Activated naive CD4-positive, alpha-beta T cell treated with anti-CD3 and anti-CD28 coated beads, Interleukin-2, amount 10 ng/mL, durations not matched to agents 7 days and 5 days (primary cell): ENCODE results near the gene MZT2B.
"Not testable (repeated sequence)": the region's sequence is repeated elsewhere in the genome, so short reads cannot be mapped to it uniquely, and the experiment has no call there.

Source experiments
- CTCF ChIA-PET: fragments of 350-600 bp; sonication (Branson Sonifier 250); formaldehyde crosslinking; loops from one replicate; lab custom pipeline; 2021; ENCODE audit warnings: antibody characterized with exemption; lab: Charles Lee
- DNase-seq: peaks from one replicate; pipeline ENCODE4 v3.0.0-alpha.2; 2020
- H3K27ac Mint-ChIP-seq: one replicate; pipeline ENCODE4 v1.8.0; 2021; ENCODE audit warnings: mild to moderate bottlenecking, moderate library complexity, mixed read lengths
- H3K27me3 Mint-ChIP-seq: one replicate; pipeline ENCODE4 v1.8.0; 2021; ENCODE audit warnings: mild to moderate bottlenecking, mixed read lengths
- H3K36me3 Mint-ChIP-seq: one replicate; pipeline ENCODE4 v1.8.0; 2021; ENCODE audit warnings: mixed read lengths
- H3K4me1 Mint-ChIP-seq: one replicate; pipeline ENCODE4 v1.8.0; 2021; ENCODE audit warnings: mixed read lengths
- H3K4me3 Mint-ChIP-seq: one replicate; pipeline ENCODE4 v1.8.0; 2021; ENCODE audit warnings: mild to moderate bottlenecking, moderate library complexity, mixed read lengths
- H3K9me3 Mint-ChIP-seq: one replicate; pipeline ENCODE4 v1.8.0; 2021; ENCODE audit warnings: mixed read lengths

MZT2B gene

DNA sequence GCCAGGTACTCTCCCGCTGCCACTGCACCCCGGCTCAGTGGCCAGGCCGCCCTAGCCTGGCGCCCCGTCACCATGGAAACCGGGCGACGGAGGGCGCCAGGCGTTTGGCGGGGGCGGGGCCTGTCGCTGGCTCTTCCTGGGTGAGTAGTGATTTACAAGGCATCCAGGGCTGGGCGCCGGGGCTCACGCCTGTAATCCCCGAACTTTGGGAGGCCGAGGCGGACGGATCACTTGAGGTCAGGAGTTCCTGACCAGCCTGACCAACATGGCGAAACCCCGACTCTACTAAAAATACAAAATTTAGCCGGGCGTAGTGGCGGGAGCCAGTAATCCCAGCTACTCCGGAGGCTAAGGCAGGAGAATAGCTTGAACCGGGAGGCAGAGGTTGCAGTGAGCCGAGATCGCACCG is 37.1 kb upstream of the MZT2B start, which contains the start of gene CCDC74B:
Gene CCDC74B (minus strand): TSS at position 107 of the 409 bp plus-strand sequence. CDS start 116 bp downstream, outside the sequence.
- H3K27ac Mint-ChIP-seq, CTCF ChIA-PET, H3K36me3 Mint-ChIP-seq, H3K9me3 Mint-ChIP-seq: not testable (repeated sequence)
- peak; percentile 74 for DNase-seq
- H3K4me1 Mint-ChIP-seq = peaks cover 20% of the 10 kb centered on the region
- H3K27me3 Mint-ChIP-seq = peaks cover 47% of the 10 kb centered on the region
- H3K4me3 Mint-ChIP-seq = peak within 1 kb of the TSS; percentile 68

DNA sequence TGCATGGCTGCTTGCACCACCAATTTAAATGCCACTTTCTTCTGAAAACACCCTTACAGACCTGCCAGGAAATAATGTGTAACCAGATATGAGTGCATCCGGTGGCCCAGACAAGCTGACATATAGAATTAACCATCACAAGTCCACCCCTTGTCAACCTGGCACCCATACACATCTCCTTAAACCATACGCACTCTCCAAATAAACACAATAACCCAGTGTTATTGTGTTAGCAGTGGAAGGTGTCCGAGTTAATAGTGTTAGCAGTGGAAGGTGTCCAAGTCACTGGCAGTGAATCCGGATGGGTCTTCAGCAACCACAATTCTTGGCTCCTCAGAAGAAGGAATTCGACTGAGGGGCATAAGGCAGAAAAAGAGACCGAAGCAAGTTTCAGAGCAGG is 33.5 kb upstream of the MZT2B start:
- H3K4me3 Mint-ChIP-seq, CTCF ChIA-PET, H3K9me3 Mint-ChIP-seq, H3K27ac Mint-ChIP-seq, DNase-seq, H3K36me3 Mint-ChIP-seq: not testable (repeated sequence)
- Mint-ChIP-seq H3K4me1 (peaks cover 13% of the 10 kb centered on the region), H3K27me3 (peaks cover 36% of the 10 kb centered on the region)

DNA sequence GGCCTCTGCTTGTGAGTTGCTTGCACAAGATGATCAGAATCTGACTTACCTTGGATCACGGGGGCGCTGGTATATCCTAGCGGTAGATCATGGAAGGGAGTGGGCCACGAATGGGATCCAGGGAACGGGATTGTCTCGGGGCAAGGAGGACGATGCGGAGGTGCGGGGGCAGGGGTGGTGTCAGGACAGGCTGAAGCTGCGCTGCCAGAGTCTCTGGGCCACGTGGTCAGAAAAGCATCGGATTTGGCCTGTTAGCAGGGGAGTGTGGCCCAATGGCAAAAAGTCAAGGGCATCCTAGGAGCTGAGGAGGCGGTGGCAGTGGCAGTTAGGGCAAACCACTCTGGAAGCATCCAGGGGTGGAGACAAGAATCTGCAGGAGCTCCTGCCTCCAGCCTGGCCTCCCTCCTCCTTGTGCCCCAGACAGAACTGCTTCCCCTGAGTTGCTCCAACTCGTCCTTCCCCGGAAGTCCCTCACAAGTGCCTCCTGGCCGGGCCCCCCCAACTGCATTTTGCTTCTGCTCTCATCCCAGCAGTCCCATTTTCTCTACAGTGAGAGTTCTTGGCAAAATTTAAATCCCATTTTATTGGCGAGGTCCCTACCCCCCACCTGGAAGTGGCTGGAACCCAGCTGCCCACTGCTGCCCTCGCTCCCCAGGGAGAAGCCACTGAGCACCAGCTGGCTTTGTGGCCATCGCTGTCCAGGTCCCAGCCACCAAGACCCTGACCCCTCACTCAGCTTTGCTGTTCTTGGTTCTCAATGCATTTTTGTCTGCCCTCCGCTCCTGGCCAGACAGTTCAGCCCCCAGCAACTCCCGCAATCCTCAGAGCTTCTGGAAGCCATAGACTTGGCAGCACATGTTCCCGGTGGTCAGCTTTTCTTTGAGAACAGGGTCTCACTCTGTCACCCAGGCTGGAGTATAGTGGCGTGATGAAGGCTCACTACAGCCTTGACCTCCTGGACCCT is 31.6 kb upstream of the MZT2B start:
- Mint-ChIP-seq H3K27me3 (peaks cover 17% of the 10 kb centered on the region), H3K27ac (peak overlapping the region; percentile 54), H3K4me1 (peaks cover 4% of the 10 kb centered on the region), H3K36me3 (peaks cover 10% of the 10 kb centered on the region), H3K4me3 (no peak overlapping the region), H3K9me3 (no peaks in the 10 kb centered on the region)
- CTCF ChIA-PET = no interaction called here
- no peak for DNase-seq

DNA sequence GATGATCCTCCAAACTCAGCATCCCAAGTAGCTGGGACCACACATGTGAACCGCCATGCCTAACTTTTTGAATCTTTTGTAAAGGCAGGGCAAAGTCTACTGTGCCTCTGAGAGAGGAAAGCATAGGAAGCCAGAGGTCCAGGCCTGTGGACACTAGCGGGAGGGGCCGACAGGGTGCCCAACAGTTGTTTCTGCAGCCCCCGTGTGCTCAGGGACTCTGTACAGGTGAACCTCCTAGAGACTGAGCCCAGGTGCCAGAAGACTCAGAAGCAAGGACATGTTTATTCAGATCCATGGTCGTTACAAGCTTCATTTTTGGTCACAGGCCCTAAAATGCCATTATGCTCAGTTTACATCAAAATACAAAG is 30.9 kb upstream of the MZT2B start:
- H3K36me3 Mint-ChIP-seq, H3K4me3 Mint-ChIP-seq, H3K4me1 Mint-ChIP-seq, H3K9me3 Mint-ChIP-seq, H3K27ac Mint-ChIP-seq, DNase-seq, CTCF ChIA-PET: not testable (repeated sequence)
- H3K27me3 Mint-ChIP-seq = peaks cover 16% of the 10 kb centered on the region

DNA sequence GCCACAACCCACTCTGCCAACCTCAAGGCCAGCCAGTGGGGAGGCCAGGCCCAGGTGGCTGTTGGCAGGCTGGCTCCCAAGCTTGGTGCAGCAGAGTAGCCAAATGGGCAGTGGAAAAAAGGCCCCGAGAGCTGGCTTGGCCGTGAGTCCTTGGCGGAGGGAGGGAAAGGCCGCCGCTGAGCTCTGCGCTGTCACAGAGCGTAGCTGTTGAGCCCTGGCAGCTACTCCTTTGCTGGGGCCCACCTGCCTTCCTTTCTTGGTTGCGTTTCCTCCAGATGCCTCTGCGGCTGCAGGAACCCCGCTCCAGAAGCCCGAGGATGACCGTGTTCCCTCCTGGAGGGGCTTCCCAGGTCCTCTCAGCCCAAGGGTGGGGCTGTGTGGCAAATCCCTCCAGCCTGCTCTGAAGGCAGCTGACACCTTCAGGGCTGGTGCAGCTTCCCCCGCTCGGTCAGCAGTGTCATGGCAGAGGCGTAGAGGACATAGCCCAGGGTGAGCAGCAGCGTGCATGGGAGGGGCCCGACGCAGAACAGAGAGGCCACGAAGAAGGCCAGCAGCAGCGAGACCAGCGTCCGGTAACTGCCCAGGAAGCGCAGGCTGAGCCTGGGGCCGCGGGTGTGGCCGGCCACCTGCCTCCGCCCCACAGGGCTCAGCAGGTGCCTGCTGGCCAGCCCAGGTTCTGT is 29.8 kb upstream of the MZT2B start:
- H3K4me3 Mint-ChIP-seq, H3K27me3 Mint-ChIP-seq, CTCF ChIA-PET, H3K27ac Mint-ChIP-seq, H3K4me1 Mint-ChIP-seq, DNase-seq, H3K9me3 Mint-ChIP-seq: not testable (repeated sequence)
- peaks cover 14% of the 10 kb centered on the region for H3K36me3 Mint-ChIP-seq

DNA sequence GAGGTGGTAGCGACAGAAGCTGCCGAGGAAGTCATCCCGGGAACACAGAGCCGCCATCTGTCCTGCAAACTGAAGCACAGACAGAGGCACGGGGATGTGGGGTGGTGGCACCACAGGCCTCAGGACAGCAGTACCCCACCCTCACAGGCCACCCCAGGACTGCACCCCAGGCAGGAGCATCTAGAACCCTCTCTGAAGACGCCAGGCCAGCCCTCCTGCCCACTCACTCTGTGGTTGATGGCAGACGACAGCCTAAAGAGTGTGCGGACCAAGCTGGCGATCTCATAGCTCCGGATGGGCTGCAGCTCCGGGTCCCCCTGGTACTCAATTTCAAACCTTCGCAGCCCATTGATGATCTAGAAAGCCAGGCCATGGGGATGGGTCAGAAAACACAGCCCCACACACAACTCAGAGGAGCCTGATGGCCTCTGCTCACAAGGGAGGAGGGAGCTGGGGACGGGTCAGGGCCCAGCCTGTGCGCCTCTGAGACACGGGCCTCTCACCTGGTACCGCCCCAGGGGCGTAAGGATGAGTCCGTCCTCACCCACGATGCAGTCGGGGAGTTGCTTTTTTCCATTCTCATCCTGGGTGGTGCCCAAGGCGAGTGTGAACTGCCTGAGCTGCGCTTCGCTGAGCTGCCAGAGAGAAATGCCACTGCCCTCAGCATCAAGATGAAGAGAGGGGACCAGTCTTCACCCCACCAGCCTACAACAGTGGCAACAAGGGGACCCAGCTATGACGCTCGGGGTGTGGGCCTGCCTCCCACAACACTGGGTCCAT is 29.1 kb upstream of the MZT2B start:
- no peak for DNase-seq
- peaks cover 4% of the 10 kb centered on the region for H3K4me1 Mint-ChIP-seq
- H3K36me3 Mint-ChIP-seq = peaks cover 14% of the 10 kb centered on the region
- no peak overlapping the region for H3K27ac Mint-ChIP-seq
- H3K9me3 Mint-ChIP-seq = no peaks in the 10 kb centered on the region
- H3K4me3 Mint-ChIP-seq = no peak overlapping the region
- CTCF ChIA-PET = no interaction called here
- H3K27me3 Mint-ChIP-seq = peaks cover under 1% of the 10 kb centered on the region

DNA sequence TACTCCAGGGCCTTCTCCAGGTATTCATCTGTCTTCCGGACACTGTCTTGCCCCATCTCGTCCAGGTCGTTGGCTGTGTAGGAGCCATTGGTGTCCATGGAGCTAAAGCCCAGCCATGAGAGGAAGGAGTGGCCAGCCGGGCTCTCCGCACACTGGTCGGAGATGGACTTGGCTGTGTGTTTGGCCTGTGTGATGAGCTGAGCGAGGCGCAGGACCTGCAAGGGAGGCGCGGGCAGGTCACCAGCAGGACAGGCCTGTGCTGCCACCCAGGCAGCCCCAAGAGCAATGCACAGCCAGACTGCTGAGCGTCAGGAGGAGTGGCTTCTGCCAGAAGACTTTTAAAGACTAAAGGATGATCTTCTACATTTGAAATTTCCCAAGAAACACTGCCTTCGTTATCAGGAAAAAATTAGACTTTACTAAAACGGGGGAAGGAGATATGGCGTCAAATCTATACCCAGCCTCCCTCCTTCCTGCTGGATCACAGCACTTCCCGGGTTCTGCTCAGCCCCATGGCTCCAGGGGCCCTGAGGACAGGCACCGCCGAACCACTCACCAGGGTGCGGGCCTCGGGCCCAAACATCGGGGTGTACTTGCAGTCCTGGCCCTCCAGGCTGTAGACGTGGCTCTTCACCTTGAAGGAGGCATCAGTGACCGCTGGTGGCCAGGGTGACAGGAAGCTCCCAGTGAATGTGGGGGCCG is 28.2 kb upstream of the MZT2B start:
- H3K36me3 Mint-ChIP-seq = peaks cover 17% of the 10 kb centered on the region
- CTCF ChIA-PET = interaction anchor here (1.2 kb wide), 1 partner anchor 179 kb away, joined by 3 read pairs; no protein-coding TSS in a partner anchor
- H3K9me3 Mint-ChIP-seq, H3K4me1 Mint-ChIP-seq, DNase-seq, H3K4me3 Mint-ChIP-seq, H3K27me3 Mint-ChIP-seq, H3K27ac Mint-ChIP-seq: not testable (repeated sequence)

DNA sequence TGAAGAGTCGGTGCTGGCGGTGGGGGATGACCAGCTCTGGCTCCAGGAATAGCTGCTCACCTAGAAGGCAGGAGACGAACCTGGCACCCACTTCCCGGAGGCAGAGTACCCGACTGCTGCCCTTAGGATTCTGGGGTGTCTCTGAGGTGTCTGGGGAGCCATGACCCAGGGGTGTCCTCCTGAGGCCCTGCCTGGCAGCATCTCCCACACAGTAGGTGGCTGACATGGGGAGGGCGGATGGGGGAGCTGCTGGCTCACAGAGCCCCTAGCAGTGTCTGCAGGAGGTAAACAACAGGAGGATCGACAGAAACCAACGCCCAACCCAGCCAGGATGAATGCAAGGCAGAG is 27.7 kb upstream of the MZT2B start:
- not testable (repeated sequence) for H3K27me3 Mint-ChIP-seq, H3K27ac Mint-ChIP-seq, DNase-seq, H3K4me3 Mint-ChIP-seq, H3K4me1 Mint-ChIP-seq, H3K9me3 Mint-ChIP-seq
- H3K36me3 Mint-ChIP-seq = peaks cover 17% of the 10 kb centered on the region
- CTCF ChIA-PET = interaction anchor here (1.2 kb wide), 1 partner anchor 178 kb away, joined by 3 read pairs; no protein-coding TSS in a partner anchor

DNA sequence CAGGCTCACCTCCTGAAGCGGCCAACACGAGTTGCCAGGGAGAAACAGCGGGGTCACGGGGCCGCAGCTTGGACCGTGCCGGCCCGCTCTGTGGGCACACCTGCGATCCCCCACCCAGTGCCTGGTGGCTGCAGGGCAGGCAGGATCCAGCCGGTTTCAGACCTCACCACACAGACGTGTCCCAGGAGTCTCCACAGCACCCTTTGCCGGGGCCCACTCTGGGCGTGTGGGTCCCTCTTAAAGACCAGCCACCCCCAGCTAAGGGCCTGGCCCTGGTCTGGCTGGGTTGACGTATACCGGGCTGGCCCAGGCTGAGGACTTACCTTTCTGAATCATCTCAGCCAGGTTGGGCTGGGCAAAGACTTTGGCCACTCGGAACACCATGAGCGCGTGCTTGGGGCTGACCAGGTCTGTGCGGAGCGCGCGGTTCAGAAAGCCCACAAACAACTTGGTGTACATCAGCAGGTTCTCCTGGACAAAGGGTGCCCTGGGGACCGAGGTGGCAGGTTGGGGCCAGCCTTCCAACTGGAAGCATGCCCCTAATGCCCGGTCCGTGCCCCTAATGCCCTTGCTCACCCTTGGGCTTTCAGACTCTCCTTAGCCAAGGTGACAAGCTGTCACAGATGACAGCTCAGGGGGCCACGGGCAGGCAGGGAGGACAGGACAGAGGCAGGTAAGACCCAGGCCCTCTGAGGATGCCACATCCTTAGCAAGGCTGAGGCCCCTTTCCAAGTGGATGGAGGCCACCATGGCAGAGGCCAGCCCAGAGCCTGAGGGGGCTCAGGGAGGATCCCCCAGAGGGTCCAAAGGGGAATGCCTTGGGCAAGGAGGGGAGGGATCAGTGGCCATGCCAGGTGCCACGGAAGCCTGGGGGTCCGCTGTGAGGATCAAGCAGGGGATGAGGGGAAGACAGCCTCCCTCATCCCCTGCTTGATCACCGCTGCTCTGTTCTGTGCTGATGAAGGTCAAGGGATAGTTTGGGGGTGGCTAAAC is 27.0 kb upstream of the MZT2B start:
- no peak for DNase-seq
- no peak overlapping the region for H3K4me3 Mint-ChIP-seq
- no peaks in the 10 kb centered on the region for H3K4me1 Mint-ChIP-seq
- H3K27ac Mint-ChIP-seq = no peak overlapping the region
- H3K36me3 Mint-ChIP-seq = peaks cover 18% of the 10 kb centered on the region
- CTCF ChIA-PET = interaction anchor here (1.0 to 1.2 kb wide), 3 partner anchors 174 to 178 kb away, joined by 3 to 4 read pairs (median 3); no protein-coding TSS in a partner anchor
- H3K9me3 Mint-ChIP-seq = no peaks in the 10 kb centered on the region
- H3K27me3 Mint-ChIP-seq = no peaks in the 10 kb centered on the region

DNA sequence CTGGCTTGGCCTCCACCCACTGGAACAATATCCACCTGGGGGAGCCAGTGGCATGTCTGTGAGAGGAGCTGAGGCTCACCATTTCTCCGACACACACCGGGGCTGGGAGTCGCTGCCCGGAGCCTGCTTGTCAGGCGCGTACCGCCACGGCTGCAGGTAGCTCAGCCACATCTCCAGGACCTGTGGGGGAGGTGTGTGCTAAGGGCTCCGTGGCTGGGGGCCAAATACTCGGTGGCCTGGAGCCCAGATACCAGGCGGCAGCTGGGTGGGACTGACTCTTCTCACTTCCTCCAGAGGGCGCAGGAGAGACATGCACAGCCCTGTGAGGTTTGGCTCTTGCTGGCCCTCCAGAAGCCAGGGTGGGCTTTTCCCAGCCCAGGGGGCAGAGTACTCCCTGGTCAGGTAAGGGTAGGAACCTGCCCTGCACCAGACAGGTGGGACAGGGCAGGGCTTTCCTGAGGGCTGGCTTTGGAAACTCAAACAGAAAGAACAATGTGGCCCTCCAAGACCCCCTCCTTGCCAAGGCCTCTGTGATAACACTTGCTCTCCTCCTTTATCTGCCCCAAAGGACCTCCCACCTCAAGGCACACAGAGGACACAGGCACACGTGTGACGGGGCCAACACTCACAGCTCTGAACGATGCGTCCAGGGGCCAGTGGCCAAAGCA is 26.0 kb upstream of the MZT2B start:
- CTCF ChIA-PET = interaction anchor here (0.9 to 1.1 kb wide), 3 partner anchors 173 to 176 kb away, joined by 3 to 4 read pairs (median 3); no protein-coding TSS in a partner anchor
- not testable (repeated sequence) for H3K27ac Mint-ChIP-seq, H3K4me3 Mint-ChIP-seq, H3K9me3 Mint-ChIP-seq, H3K4me1 Mint-ChIP-seq, H3K27me3 Mint-ChIP-seq
- peak; percentile 31 for DNase-seq
- H3K36me3 Mint-ChIP-seq = peaks cover 20% of the 10 kb centered on the region

DNA sequence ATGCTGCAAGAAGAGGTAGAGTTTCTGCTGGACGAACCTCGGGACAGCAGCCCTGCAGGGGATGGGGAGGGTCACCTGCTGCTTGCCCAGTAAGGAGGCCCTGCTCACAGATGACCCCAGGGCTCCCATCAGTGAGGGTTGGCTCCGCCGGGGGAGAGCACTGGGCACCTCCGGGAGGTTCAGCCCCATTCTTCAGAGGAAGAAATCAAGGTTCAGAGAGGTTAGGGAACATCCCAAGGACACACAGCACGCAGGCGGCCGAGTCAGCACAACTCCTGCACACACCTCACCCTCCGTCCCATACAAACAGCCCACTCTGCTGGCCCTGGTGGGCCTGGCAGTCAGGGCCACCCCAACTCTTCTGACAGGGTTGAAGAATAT is 25.4 kb upstream of the MZT2B start:
- Mint-ChIP-seq H3K36me3 (peaks cover 20% of the 10 kb centered on the region), H3K4me1 (no peaks in the 10 kb centered on the region), H3K27ac (no peak overlapping the region), H3K9me3 (no peaks in the 10 kb centered on the region), H3K4me3 (no peak overlapping the region), H3K27me3 (no peaks in the 10 kb centered on the region)
- CTCF ChIA-PET = interaction anchor here (0.9 to 1.1 kb wide), 3 partner anchors 172 to 176 kb away, joined by 3 to 4 read pairs (median 3); no protein-coding TSS in a partner anchor
- no peak for DNase-seq

DNA sequence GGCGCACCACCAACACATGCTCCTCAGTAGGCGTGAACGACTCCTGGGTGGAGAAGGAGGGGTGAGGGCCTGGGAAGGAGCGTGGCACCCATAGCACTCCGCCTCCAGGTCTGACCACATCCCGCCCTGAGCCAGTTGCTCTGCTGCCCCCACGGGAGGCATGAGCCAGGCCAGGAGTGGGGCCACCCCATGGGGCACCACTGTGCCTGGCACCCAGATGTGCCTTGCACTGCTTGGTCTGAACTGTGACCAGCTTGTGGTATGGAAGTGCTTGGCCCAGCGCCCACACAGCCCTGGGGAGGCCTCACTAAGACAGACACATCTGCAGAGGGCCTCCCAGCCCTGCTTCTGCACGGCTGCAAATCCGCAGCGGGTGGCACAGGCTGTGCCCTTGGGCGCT is 24.7 kb upstream of the MZT2B start:
- H3K27me3 Mint-ChIP-seq, H3K9me3 Mint-ChIP-seq, DNase-seq, H3K27ac Mint-ChIP-seq, CTCF ChIA-PET, H3K4me3 Mint-ChIP-seq, H3K4me1 Mint-ChIP-seq: not testable (repeated sequence)
- peaks cover 20% of the 10 kb centered on the region for H3K36me3 Mint-ChIP-seq
